HG03342 (cell line): ENCODE measurements around the gene EIF2AK3.
"Not testable (repeated sequence)": the region's sequence is repeated elsewhere in the genome, so short reads cannot be mapped to it uniquely, and the experiment has no call there.

Experiments used
- ATAC-seq: cut with Tn5 transposase; IDR thresholded peaks from one replicate; pipeline ENCODE4 v1.9.1; 2021; ENCODE audit warnings: mild to moderate bottlenecking, moderate library complexity; ENCODE audit not compliant: unreplicated experiment

EIF2AK3 gene

GRCh38 chr2:88599527-88599926 is 27.7 kb downstream of the EIF2AK3 start:
- no peak for ATAC-seq

- ATAC-seq, result no peak
These were observed 30.1 kb downstream of the EIF2AK3 start for GRCh38 chr2:88597168-88597567.

GRCh38 chr2:88596141-88596830 is 31.0 kb downstream of the EIF2AK3 start:
- no peak for ATAC-seq

- ATAC-seq, result no peak
These were observed 35.6 kb downstream of the EIF2AK3 start for GRCh38 chr2:88591698-88592097.

GRCh38 chr2:88590998-88591613 is 36.2 kb downstream of the EIF2AK3 start:
- ATAC-seq, result peak; percentile 87

- no peak for ATAC-seq
These were observed 41.3 kb downstream of the EIF2AK3 start for GRCh38 chr2:88585969-88586368.

- no peak for ATAC-seq
These were observed 45.2 kb downstream of the EIF2AK3 start for GRCh38 chr2:88582030-88582429.

- no peak for ATAC-seq
These were observed 47.2 kb downstream of the EIF2AK3 start for GRCh38 chr2:88580088-88580487.

GRCh38 chr2:88575630-88576029 is 51.6 kb downstream of the EIF2AK3 start:
- ATAC-seq, result no peak

GRCh38 chr2:88575051-88575450 is 52.2 kb downstream of the EIF2AK3 start:
- ATAC-seq, result no peak

GRCh38 chr2:88574445-88574844 is 52.8 kb downstream of the EIF2AK3 start:
- ATAC-seq, result peak; percentile 86

GRCh38 chr2:88568179-88568578 is 59.1 kb downstream of the EIF2AK3 start:
- no peak for ATAC-seq

GRCh38 chr2:88564402-88564801 is 62.9 kb downstream of the EIF2AK3 start:
- ATAC-seq, result no peak

- no peak for ATAC-seq
These were observed 64.1 kb downstream of the EIF2AK3 start for GRCh38 chr2:88563129-88563528.

GRCh38 chr2:88561646-88562388 is 65.4 kb downstream of the EIF2AK3 start:
- peak; percentile 69 for ATAC-seq

GRCh38 chr2:88560619-88561307 is 66.5 kb downstream of the EIF2AK3 start:
- no peak for ATAC-seq

- ATAC-seq, result no peak
These were observed 70.0 kb downstream of the EIF2AK3 start for GRCh38 chr2:88557290-88557689.

GRCh38 chr2:88556026-88556425 is 71.2 kb downstream of the EIF2AK3 start:
- no peak for ATAC-seq

GRCh38 chr2:88554189-88554588 is 73.1 kb downstream of the EIF2AK3 start:
- no peak for ATAC-seq

- no peak for ATAC-seq
These were observed 77.5 kb downstream of the EIF2AK3 start for GRCh38 chr2:88549616-88550292.

GRCh38 chr2:88546291-88546690 is 81.0 kb downstream of the EIF2AK3 start:
- ATAC-seq, result not testable (repeated sequence)
